ENCODE results near the gene FGG. TPM values are rescaled to one million over a fixed set of nuclear protein-coding genes. Genes with fewer than 3 reads are reported as not detected.

Gene FGG
- total RNA-seq, 3 donors from 2014 or later: 3.3 TPM; not detected in 2

GRCh38 chr4:154577324-154577723, 35.1 kb downstream of the FGG start:
- H3K36me3 ChIP-seq: no peaks in the 10 kb centered on the region
- intact Hi-C loops (cut with DNase I; ENCODE audit: low total_unique reads): no loop called here

GRCh38 chr4:154574311-154574710, 38.1 kb downstream of the FGG start:
- Histone ChIP-seq H3K4me3 (no peak overlapping the region), H3K36me3 (no peaks in the 10 kb centered on the region), H3K27me3 (no peaks in the 10 kb centered on the region), H3K4me1 (no peaks in the 10 kb centered on the region), H3K9me3 (no peaks in the 10 kb centered on the region), H3K27ac (no peak overlapping the region)
- DNase-seq (ENCODE audit: low spot score in 2 of 2): no peak
- intact Hi-C loops (cut with DNase I; ENCODE audit: low total_unique reads): no loop called here
- no peak for TF ChIP-seq POLR2A (IDR thresholded peaks at IDR 0.05)

More at GRCh38 chr4:154577324-154577723, 35.1 kb downstream of the FGG start:
- H3K4me1 ChIP-seq: no peaks in the 10 kb centered on the region
- no peak overlapping the region for H3K27ac ChIP-seq
- DNase-seq (ENCODE audit: low spot score in 2 of 2): no peak
- no peaks in the 10 kb centered on the region for H3K27me3 ChIP-seq
- TF ChIP-seq CTCF (IDR thresholded peaks at IDR 0.05): no peak
- no peak for TF ChIP-seq POLR2AphosphoS5 (IDR thresholded peaks at IDR 0.05)
- no peak for TF ChIP-seq POLR2A (IDR thresholded peaks at IDR 0.05)
- H3K4me3 ChIP-seq: no peak overlapping the region
- no peaks in the 10 kb centered on the region for H3K9me3 ChIP-seq

- H3K36me3 ChIP-seq: no peaks in the 10 kb centered on the region
- no peak overlapping the region for H3K4me3 ChIP-seq
- H3K27me3 ChIP-seq: no peaks in the 10 kb centered on the region
- no peaks in the 10 kb centered on the region for H3K4me1 ChIP-seq
- H3K9me3 ChIP-seq: no peaks in the 10 kb centered on the region
- no peak overlapping the region for H3K27ac ChIP-seq
- intact Hi-C loops (cut with DNase I; ENCODE audit: low total_unique reads): no loop called here
- TF ChIP-seq CTCF (IDR thresholded peaks at IDR 0.05) (no peak), POLR2AphosphoS5 (IDR thresholded peaks at IDR 0.05) (no peak), POLR2A (IDR thresholded peaks at IDR 0.05) (no peak)
- DNase-seq (ENCODE audit: low spot score in 2 of 2): no peak
Measured at GRCh38 chr4:154573190-154573870, 39.1 kb downstream of the FGG start.

- no peaks in the 10 kb centered on the region for H3K4me1 ChIP-seq
- H3K36me3 ChIP-seq: no peaks in the 10 kb centered on the region
- no peak overlapping the region for H3K27ac ChIP-seq
- no peak overlapping the region for H3K4me3 ChIP-seq
- no peak for TF ChIP-seq POLR2AphosphoS5 (IDR thresholded peaks at IDR 0.05)
- TF ChIP-seq CTCF (IDR thresholded peaks at IDR 0.05): no peak
- DNase-seq (ENCODE audit: low spot score in 2 of 2): no peak
- intact Hi-C loops (cut with DNase I; ENCODE audit: low total_unique reads): no loop called here
- no peaks in the 10 kb centered on the region for H3K9me3 ChIP-seq
- no peaks in the 10 kb centered on the region for H3K27me3 ChIP-seq
Measured at GRCh38 chr4:154569584-154569983, 42.9 kb downstream of the FGG start.

- intact Hi-C loops (cut with DNase I; ENCODE audit: low total_unique reads): no loop called here
- Histone ChIP-seq H3K4me3 (no peak overlapping the region), H3K27ac (no peak overlapping the region), H3K27me3 (no peaks in the 10 kb centered on the region), H3K36me3 (no peaks in the 10 kb centered on the region), H3K9me3 (no peaks in the 10 kb centered on the region), H3K4me1 (no peaks in the 10 kb centered on the region)
- DNase-seq (ENCODE audit: low spot score in 2 of 2): no peak
- TF ChIP-seq POLR2A (IDR thresholded peaks at IDR 0.05) (no peak), POLR2AphosphoS5 (IDR thresholded peaks at IDR 0.05) (no peak), CTCF (IDR thresholded peaks at IDR 0.05) (no peak)
Measured at GRCh38 chr4:154569028-154569427, 43.4 kb downstream of the FGG start.
